WTC11 (cell line): Measurements from ENCODE around the gene GPR84. TPM values are rescaled to one million over a fixed set of nuclear protein-coding genes. Genes with fewer than 3 reads are reported as not detected.

ENCODE experiments used
- ATAC-seq: fragments of 200-7000 bp; cut with Tn5 transposase; 2 replicates; pipeline ENCODE4 v1.10.0; 2021; ENCODE audit warnings: mild to moderate bottlenecking, moderate library complexity
- CTCF ChIA-PET: fragments of 300-600 bp; sonication (Branson Sonifier 250); formaldehyde crosslinking; loops from one replicate; lab custom pipeline; 2021; ENCODE audit warnings: antibody characterized with exemption; lab: Charles Lee
- POLR2A ChIA-PET: fragments of 350-600 bp; sonication (Branson Sonifier 250); formaldehyde crosslinking; loops from one replicate; lab custom pipeline; 2021; ENCODE audit warnings: antibody characterized with exemption; lab: Charles Lee
- DNase-seq: peaks from one replicate; pipeline ENCODE4 v3.0.0; 2021; ENCODE audit warnings: low spot score
- H3K27ac Mint-ChIP-seq: 2 replicates; pipeline ENCODE4 v1.8.0; 2021; ENCODE audit warnings: mixed read lengths
- H3K27me3 Mint-ChIP-seq: 2 replicates; pipeline ENCODE4 v1.8.0; 2021; ENCODE audit warnings: low read depth, mild to moderate bottlenecking, moderate library complexity, mixed read lengths
- H3K36me3 Mint-ChIP-seq: 2 replicates; pipeline ENCODE4 v1.8.0; 2021; ENCODE audit warnings: mixed read lengths
- H3K4me1 Mint-ChIP-seq: 2 replicates; pipeline ENCODE4 v1.8.0; 2022; ENCODE audit warnings: mixed read lengths
- H3K4me3 Mint-ChIP-seq: 2 replicates; pipeline ENCODE4 v1.8.0; 2021; ENCODE audit warnings: mild to moderate bottlenecking, moderate library complexity, mixed read lengths
- H3K9me3 Mint-ChIP-seq: 2 replicates; pipeline ENCODE4 v1.8.0; 2021; ENCODE audit warnings: mixed read lengths
- GTF2I ChIP-seq: fragments of 250-450 bp; sonication (Bioruptor Pico); conservative IDR thresholded peaks from 2 replicates; pipeline ENCODE4 v1.4.0; 2021; ENCODE audit warnings: mild to moderate bottlenecking
- RELA ChIP-seq: sonication (generic); formaldehyde crosslinking; IDR thresholded peaks from 2 replicates; pipeline ENCODE4 v1.8.1; 2022; ENCODE audit warnings: missing genetic modification reagents, mild to moderate bottlenecking, borderline replicate concordance
- SMAD3 ChIP-seq: sonication (generic); formaldehyde crosslinking; IDR thresholded peaks from 2 replicates; pipeline ENCODE4 v1.8.0; 2022; ENCODE audit warnings: missing genetic modification reagents, mild to moderate bottlenecking, borderline replicate concordance
- ZNF219 ChIP-seq: sonication (generic); formaldehyde crosslinking; IDR thresholded peaks from 2 replicates; pipeline ENCODE4 v1.8.0; 2023; ENCODE audit warnings: missing genetic modification reagents, mild to moderate bottlenecking, borderline replicate concordance
- ZNF671 ChIP-seq: fragments of 250-450 bp; sonication (Bioruptor Pico); IDR thresholded peaks from 2 replicates; pipeline ENCODE4 v1.8.0; 2021; ENCODE audit warnings: mild to moderate bottlenecking
- total RNA-seq: library from RNA; stranded (reverse); gene quantifications from 3 replicates; pipeline ENCODE4 v1.2.3, GENCODE V29; 2021
- TF ChIP-seq, protein P1 (sequence below): sonication (generic); formaldehyde crosslinking; conservative IDR thresholded peaks from 2 replicates; pipeline ENCODE4 v1.8.1; 2022; ENCODE audit warnings: mild to moderate bottlenecking, missing genetic modification reagents
- TF ChIP-seq, protein P2 (sequence below): sonication (generic); formaldehyde crosslinking; IDR thresholded peaks from 2 replicates; pipeline ENCODE4 v1.8.0; 2022; ENCODE audit warnings: mild to moderate bottlenecking, missing genetic modification reagents
- TF ChIP-seq, protein P3 (sequence below): sonication (generic); formaldehyde crosslinking; IDR thresholded peaks from 2 replicates; pipeline ENCODE4 v1.8.1; 2023; ENCODE audit warnings: mild to moderate bottlenecking, missing genetic modification reagents, moderate library complexity
- TF ChIP-seq, protein P4 (sequence below): fragments of 200-600 bp; IDR thresholded peaks from 2 replicates; pipeline ENCODE4 v1.8.0; 2022; ENCODE audit warnings: antibody characterized with exemption
- TF ChIP-seq, protein P5 (sequence below): sonication (generic); formaldehyde crosslinking; IDR thresholded peaks from 2 replicates; pipeline ENCODE4 v1.8.1; 2023; ENCODE audit warnings: mild to moderate bottlenecking, missing genetic modification reagents, borderline replicate concordance

The GPR84 gene
- total RNA-seq, 1 experiment from 2014 or later = 0.13 TPM

DNA sequence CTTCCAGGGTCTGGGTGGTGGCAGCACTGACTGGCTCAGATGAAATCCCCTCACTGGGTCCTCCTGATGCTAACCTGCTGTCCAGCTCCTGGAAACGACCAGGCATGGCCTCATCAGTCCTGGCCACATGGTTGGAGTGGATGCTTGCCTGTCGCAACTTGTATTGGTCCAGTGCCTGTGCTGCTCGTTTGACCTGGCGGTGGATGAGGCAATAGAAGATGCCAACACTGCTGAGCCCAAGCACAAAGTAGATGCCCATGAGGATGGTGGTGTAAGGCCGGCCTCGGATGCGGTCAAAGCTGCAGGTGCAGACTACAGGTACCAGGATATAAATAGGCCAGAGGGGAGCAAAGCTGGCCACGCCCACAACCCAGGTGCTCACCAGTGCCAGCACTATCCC lies 1.2 kb downstream of the GPR84 start (continued):
- no peak for TF ChIP-seq SMAD3 (CRISPR knock-in tag)
- TF ChIP-seq, all 79 proteins: peak for 0

DNA sequence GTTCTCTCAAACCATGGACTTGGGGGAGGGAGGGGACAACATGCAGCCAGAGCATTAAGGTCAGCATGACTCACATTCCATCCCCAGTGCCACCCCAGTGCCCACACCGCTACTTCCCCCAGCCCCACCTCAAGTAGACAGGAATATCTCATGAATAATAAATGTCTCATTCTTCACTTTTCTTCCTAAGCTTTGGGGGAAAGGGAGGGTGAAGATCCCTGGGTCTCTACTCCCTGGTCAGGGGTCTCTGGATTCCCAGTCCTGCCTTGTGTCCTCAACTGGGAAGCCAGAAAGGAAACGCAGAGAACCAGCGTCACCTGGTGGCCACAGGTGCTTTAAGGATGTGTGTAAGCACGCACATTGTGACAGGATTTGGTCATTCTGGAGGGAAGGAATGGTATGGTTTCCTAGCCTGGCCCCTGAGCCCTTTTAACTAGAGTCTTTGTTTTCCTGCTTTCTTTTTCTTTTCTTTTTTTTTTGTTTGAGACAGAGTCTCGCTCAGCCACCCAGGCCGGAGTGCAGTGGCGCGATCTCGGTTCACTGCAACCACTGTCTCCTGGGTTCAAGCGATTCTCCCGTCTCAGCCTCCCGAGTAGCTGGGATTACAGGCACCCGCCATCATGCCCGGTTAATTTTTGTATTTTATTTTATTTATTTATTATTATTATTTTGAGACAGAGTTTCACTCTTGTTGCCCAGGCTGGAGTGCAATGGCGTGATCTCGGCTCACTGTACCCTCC lies 3.4 kb downstream of the GPR84 start:
- no peaks in the 10 kb centered on the region for H3K9me3 Mint-ChIP-seq
- ChIA-PET CTCF (interaction anchor here (0.6 to 9.1 kb wide), 21 partner anchors 7 to 155 kb away, joined by 3 to 200 read pairs (median 7); partner anchors contain the start of genes COPZ1 and NFE2), POLR2A (interaction anchor here (1.4 kb wide), 1 partner anchor 18 kb away, joined by 4 read pairs; no protein-coding TSS in a partner anchor)
- DNase-seq (peak; percentile 94), ATAC-seq (peak; percentile 42)
- peaks cover 15% of the 10 kb centered on the region for H3K27me3 Mint-ChIP-seq
- peak overlapping the region; percentile 38 for H3K4me3 Mint-ChIP-seq
- no peak overlapping the region; the same call in 1 of the 2 replicates for H3K27ac Mint-ChIP-seq
- H3K36me3 Mint-ChIP-seq = no peaks in the 10 kb centered on the region
- H3K4me1 Mint-ChIP-seq = peaks cover 7% of the 10 kb centered on the region
- TF ChIP-seq, protein P1, sequence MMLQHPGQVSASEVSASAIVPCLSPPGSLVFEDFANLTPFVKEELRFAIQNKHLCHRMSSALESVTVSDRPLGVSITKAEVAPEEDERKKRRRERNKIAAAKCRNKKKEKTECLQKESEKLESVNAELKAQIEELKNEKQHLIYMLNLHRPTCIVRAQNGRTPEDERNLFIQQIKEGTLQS (CRISPR knock-in tag) = no peak
- TF ChIP-seq, protein P2, sequence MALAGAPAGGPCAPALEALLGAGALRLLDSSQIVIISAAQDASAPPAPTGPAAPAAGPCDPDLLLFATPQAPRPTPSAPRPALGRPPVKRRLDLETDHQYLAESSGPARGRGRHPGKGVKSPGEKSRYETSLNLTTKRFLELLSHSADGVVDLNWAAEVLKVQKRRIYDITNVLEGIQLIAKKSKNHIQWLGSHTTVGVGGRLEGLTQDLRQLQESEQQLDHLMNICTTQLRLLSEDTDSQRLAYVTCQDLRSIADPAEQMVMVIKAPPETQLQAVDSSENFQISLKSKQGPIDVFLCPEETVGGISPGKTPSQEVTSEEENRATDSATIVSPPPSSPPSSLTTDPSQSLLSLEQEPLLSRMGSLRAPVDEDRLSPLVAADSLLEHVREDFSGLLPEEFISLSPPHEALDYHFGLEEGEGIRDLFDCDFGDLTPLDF (CRISPR knock-in tag) = no peak
- TF ChIP-seq, protein P3, sequence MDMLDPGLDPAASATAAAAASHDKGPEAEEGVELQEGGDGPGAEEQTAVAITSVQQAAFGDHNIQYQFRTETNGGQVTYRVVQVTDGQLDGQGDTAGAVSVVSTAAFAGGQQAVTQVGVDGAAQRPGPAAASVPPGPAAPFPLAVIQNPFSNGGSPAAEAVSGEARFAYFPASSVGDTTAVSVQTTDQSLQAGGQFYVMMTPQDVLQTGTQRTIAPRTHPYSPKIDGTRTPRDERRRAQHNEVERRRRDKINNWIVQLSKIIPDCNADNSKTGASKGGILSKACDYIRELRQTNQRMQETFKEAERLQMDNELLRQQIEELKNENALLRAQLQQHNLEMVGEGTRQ (CRISPR knock-in tag) = no peak
- TF ChIP-seq ZNF219 (no peak), ZNF671 (CRISPR knock-in tag) (no peak), RELA (CRISPR knock-in tag) (no peak)
- TF ChIP-seq, protein P4, sequence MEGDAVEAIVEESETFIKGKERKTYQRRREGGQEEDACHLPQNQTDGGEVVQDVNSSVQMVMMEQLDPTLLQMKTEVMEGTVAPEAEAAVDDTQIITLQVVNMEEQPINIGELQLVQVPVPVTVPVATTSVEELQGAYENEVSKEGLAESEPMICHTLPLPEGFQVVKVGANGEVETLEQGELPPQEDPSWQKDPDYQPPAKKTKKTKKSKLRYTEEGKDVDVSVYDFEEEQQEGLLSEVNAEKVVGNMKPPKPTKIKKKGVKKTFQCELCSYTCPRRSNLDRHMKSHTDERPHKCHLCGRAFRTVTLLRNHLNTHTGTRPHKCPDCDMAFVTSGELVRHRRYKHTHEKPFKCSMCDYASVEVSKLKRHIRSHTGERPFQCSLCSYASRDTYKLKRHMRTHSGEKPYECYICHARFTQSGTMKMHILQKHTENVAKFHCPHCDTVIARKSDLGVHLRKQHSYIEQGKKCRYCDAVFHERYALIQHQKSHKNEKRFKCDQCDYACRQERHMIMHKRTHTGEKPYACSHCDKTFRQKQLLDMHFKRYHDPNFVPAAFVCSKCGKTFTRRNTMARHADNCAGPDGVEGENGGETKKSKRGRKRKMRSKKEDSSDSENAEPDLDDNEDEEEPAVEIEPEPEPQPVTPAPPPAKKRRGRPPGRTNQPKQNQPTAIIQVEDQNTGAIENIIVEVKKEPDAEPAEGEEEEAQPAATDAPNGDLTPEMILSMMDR = peak; percentile 73

DNA sequence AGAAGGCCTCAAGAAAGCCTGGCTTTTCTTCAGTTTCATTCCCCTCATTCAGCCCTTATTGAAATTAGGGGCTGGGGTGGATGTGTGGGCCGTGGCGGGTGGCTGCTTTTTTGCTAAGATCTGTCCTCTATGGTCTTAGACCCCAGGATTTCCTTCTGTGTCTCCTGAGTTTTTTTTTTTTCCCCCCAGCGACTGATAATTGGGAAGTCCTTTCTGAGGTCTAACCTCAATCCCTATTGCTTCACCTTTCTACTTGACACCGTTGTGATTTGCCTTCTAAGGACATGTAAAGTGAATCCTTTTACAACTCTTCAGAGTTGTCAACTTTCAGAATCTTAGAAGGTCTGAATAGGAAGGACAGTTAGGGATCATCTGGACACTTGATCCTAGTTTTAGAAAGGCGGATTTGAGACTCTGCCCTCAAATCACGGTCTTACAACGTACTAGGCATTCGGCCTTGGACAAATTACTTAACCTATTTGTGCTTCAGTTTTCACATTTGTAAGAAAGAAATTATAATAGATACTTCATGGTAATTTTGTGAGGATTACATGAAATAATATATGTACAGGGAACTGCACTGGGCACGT lies 4.4 kb downstream of the GPR84 start:
- Mint-ChIP-seq H3K36me3 (no peaks in the 10 kb centered on the region), H3K9me3 (no peaks in the 10 kb centered on the region), H3K4me1 (peaks cover 7% of the 10 kb centered on the region), H3K4me3 (no peak overlapping the region), H3K27ac (no peak overlapping the region), H3K27me3 (peaks cover 14% of the 10 kb centered on the region)
- ATAC-seq = no peak
- ChIA-PET POLR2A (interaction anchor here (0.7 to 4.2 kb wide), 8 partner anchors 11 to 101 kb away, joined by 3 to 40 read pairs (median 4); partner anchors contain the start of genes CBX5, COPZ1 and HNRNPA1), CTCF (interaction anchor here (0.8 to 9.1 kb wide), 27 partner anchors 8 to 369 kb away, joined by 3 to 200 read pairs (median 7); partner anchors contain the start of genes CBX5, COPZ1, HNRNPA1 and HOXC5)
- TF ChIP-seq, protein P5, sequence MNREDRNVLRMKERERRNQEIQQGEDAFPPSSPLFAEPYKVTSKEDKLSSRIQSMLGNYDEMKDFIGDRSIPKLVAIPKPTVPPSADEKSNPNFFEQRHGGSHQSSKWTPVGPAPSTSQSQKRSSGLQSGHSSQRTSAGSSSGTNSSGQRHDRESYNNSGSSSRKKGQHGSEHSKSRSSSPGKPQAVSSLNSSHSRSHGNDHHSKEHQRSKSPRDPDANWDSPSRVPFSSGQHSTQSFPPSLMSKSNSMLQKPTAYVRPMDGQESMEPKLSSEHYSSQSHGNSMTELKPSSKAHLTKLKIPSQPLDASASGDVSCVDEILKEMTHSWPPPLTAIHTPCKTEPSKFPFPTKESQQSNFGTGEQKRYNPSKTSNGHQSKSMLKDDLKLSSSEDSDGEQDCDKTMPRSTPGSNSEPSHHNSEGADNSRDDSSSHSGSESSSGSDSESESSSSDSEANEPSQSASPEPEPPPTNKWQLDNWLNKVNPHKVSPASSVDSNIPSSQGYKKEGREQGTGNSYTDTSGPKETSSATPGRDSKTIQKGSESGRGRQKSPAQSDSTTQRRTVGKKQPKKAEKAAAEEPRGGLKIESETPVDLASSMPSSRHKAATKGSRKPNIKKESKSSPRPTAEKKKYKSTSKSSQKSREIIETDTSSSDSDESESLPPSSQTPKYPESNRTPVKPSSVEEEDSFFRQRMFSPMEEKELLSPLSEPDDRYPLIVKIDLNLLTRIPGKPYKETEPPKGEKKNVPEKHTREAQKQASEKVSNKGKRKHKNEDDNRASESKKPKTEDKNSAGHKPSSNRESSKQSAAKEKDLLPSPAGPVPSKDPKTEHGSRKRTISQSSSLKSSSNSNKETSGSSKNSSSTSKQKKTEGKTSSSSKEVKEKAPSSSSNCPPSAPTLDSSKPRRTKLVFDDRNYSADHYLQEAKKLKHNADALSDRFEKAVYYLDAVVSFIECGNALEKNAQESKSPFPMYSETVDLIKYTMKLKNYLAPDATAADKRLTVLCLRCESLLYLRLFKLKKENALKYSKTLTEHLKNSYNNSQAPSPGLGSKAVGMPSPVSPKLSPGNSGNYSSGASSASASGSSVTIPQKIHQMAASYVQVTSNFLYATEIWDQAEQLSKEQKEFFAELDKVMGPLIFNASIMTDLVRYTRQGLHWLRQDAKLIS (CRISPR knock-in tag) = no peak
- TF ChIP-seq GTF2I = 0 out of 2 replicates have a peak, but pooled peaks have one; percentile 6
- no peak for DNase-seq
